B cell (primary cell): ENCODE results near the gene POLK. TPM values are rescaled to one million over a fixed set of nuclear protein-coding genes. Genes with fewer than 3 reads are reported as not detected.

Source experiments
- ATAC-seq: fragments of 200-7000 bp; cut with Tn5 transposase; one replicate; pipeline ENCODE4 v1.10.0; 2021; ENCODE audit warnings: low read depth, mild to moderate bottlenecking, moderate number of reproducible peaks, moderate library complexity
- CTCF ChIA-PET: fragments of 350-600 bp; sonication (Branson Sonifier 250); formaldehyde crosslinking; loops from one replicate; lab custom pipeline; 2021; ENCODE audit warnings: antibody characterized with exemption, inconsistent platforms; lab: Charles Lee
- POLR2A ChIA-PET: fragments of 350-600 bp; sonication (Branson Sonifier 250); formaldehyde crosslinking; loops from one replicate; lab custom pipeline; 2021; ENCODE audit warnings: antibody characterized with exemption; lab: Charles Lee
- DNase-seq: peaks from one replicate; pipeline ENCODE4 v3.0.0; 2013
- H2AFZ ChIP-seq: 2 replicates; pipeline ENCODE4 v1.6.1; 2012; ENCODE audit warnings: mild to moderate bottlenecking, low read depth, low read length; ENCODE audit not compliant: insufficient read depth, poor library complexity, severe bottlenecking
- H3K27ac ChIP-seq, 2 donors: 1 replicate in 1 of 2; 2 replicates in 1 of 2; pipeline ENCODE4 v1.5.1; 2012 to 2013; ENCODE audit warnings: low read length in 2 of 2, mild to moderate bottlenecking in 2 of 2, moderate library complexity in 1 of 2
- H3K27me3 ChIP-seq, 4 experiments: fragments of 200-600 bp in 1 of 4; sonication (generic) in 1 of 4; replicated peaks in 1 of 4; 1 replicate in 2 of 4; 2 replicates in 2 of 4; pipeline versions ENCODE4 v1.6.1 to v1.7.0; 2013 to 2016; ENCODE audit warnings: low read length in 3 of 4, mild to moderate bottlenecking in 2 of 4, mixed read lengths in 1 of 4, moderate library complexity in 1 of 4; ENCODE audit not compliant: insufficient read depth in 4 of 4, control insufficient read depth in 3 of 4; ENCODE audit errors: control extremely low read depth in 1 of 4
- H3K36me3 ChIP-seq, 2 experiments: replicated peaks in 1 of 2; 1 replicate in 1 of 2; 2 replicates in 1 of 2; pipeline versions ENCODE4 v1.6.1 to v1.7.1; 2013; ENCODE audit warnings: low read length in 1 of 2; ENCODE audit not compliant: insufficient read depth in 2 of 2, control insufficient read depth in 1 of 2; ENCODE audit errors: control extremely low read depth in 1 of 2, extremely low read depth in 1 of 2
- H3K4me1 ChIP-seq, 2 donors: fragments of 200-600 bp in 1 of 2; sonication (generic) in 1 of 2; 1 replicate in 1 of 2; 2 replicates in 1 of 2; pipeline versions ENCODE4 v1.5.1 to v1.6.1; 2013 to 2017; ENCODE audit warnings: low read length in 2 of 2; ENCODE audit not compliant: control insufficient read depth in 2 of 2, insufficient read depth in 2 of 2
- H3K4me2 ChIP-seq: replicated peaks from 2 replicates; pipeline ENCODE3; 2012; ENCODE audit warnings: mild to moderate bottlenecking, low read depth, low read length; ENCODE audit not compliant: poor library complexity, severe bottlenecking
- H3K4me3 ChIP-seq, 5 experiments: fragments of 200-600 bp in 1 of 5; sonication (generic) in 1 of 5; 1 replicate in 3 of 5; 2 replicates in 2 of 5; pipeline versions ENCODE4 v1.5.1 to v1.7.0; 2011 to 2016; ENCODE audit warnings: low read length in 4 of 5, mild to moderate bottlenecking in 4 of 5, low read depth in 2 of 5, control low read depth in 1 of 5, moderate library complexity in 1 of 5; ENCODE audit not compliant: insufficient read depth in 1 of 5; ENCODE audit errors: control extremely low read depth in 1 of 5, extremely low read depth in 1 of 5
- H3K79me2 ChIP-seq: fragments of 200-600 bp; sonication (generic); one replicate; pipeline ENCODE4 v1.6.0; 2016; ENCODE audit warnings: low read length; ENCODE audit not compliant: control insufficient read depth, insufficient read depth
- H3K9ac ChIP-seq: fragments of 200-600 bp; sonication (generic); 2 replicates; pipeline ENCODE4 v1.6.1; 2017; ENCODE audit warnings: mild to moderate bottlenecking, low read length, moderate library complexity
- H3K9me3 ChIP-seq, 3 donors: one replicate each; pipeline versions ENCODE4 v1.6.1 to v1.7.1; 2013; ENCODE audit warnings: low read length in 2 of 3; ENCODE audit not compliant: control insufficient read depth in 2 of 3, insufficient read depth in 1 of 3; ENCODE audit errors: control extremely low read depth in 1 of 3
- H4K20me1 ChIP-seq: 2 replicates; pipeline ENCODE4 v1.6.0; 2012; ENCODE audit warnings: mild to moderate bottlenecking, low read length; ENCODE audit not compliant: insufficient read depth, control insufficient read depth, poor library complexity, severe bottlenecking
- H3K27ac Mint-ChIP-seq: one replicate; pipeline ENCODE4 v1.8.0; 2021; ENCODE audit warnings: mixed read lengths
- H3K27me3 Mint-ChIP-seq: one replicate; pipeline ENCODE4 v1.8.0; 2021; ENCODE audit warnings: mixed read lengths
- H3K4me1 Mint-ChIP-seq: one replicate; pipeline ENCODE4 v1.8.0; 2021; ENCODE audit warnings: mixed read lengths
- H3K4me3 Mint-ChIP-seq: one replicate; pipeline ENCODE4 v1.8.0; 2021; ENCODE audit warnings: mixed read lengths
- H3K9me3 Mint-ChIP-seq: one replicate; pipeline ENCODE4 v1.8.0; 2022; ENCODE audit warnings: mixed read lengths; ENCODE audit not compliant: insufficient read depth
- EZH2 ChIP-seq: IDR thresholded peaks from 2 replicates; pipeline ENCODE4 v1.6.1; 2012; ENCODE audit warnings: borderline replicate concordance, low read depth, mild to moderate bottlenecking, moderate library complexity, low read length; ENCODE audit not compliant: insufficient read depth, poor library complexity, severe bottlenecking
- WGBS: methylation state at CpG from one replicate; pipeline ENCODE4 v1.1.5; 2013; ENCODE audit warnings: missing lambda C conversion rate; ENCODE audit not compliant: insufficient coverage; 5-methylcytosine and 5-hydroxymethylcytosine counted together
- intact Hi-C: fragments of 100-400 bp; cut with micrococcal nuclease; formaldehyde crosslinking; loops from one replicate; pipeline ENCODE4 v1.10.0; 2022
- polyA plus RNA-seq: library from polyadenylated mRNA; depleted of rRNA; stranded (reverse); fragments of >200 nt; gene quantifications from 2 replicates; pipeline ENCODE4 v1.2.3, GENCODE V29; 2012
- total RNA-seq, 2 donors: library from RNA; stranded (reverse); fragments of 120-200 nt in 1 of 2; gene quantifications; 1 replicate in 1 of 2; 2 replicates in 1 of 2; pipeline versions ENCODE4 v1.2.3 to v1.2.4, GENCODE V29; 2013 to 2022
- TF ChIP-seq, protein P1 (sequence below): fragments of 200-600 bp; IDR thresholded peaks from one replicate; pipeline ENCODE4 v1.8.0; 2022; ENCODE audit warnings: antibody characterized with exemption, mild to moderate bottlenecking

POLK gene
- total and polyA plus RNA-seq, 2 donors (not counting 1 experiment from before 2014, with no cell fraction given): 13.8 to 41.6 TPM

DNA sequence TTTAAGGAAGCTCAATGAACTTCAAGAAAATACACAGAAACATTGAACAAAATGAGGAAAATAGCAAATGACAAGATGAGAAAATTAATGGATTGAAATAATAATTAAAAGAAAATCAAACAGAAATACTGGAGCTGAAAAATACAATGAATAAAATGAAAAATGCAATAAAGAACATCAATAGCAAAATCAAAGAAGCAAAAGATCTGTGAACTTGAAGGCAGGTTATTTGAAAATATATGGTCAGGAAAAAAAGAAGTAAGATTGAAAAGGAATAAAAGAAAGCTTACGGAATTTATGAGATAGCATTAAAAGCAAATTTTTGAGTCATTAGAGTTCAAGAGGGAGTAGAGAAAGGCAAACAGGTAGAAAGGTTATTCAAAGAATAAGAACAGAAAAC is 42.7 kb upstream of the POLK start:
- POLR2A ChIA-PET: no interaction called here
- Histone ChIP-seq H2AFZ (no peak overlapping the region), H3K4me3 (no peak overlapping the region), H3K4me2 (no peak overlapping the region), H3K79me2 (peaks cover 90% of the 10 kb centered on the region), H4K20me1 (peaks cover 33% of the 10 kb centered on the region), H3K27ac (no peak overlapping the region), H3K9me3 (peaks cover 16 to 28% (median 16%) of the 10 kb centered on the region in 3 donors), H3K27me3 (no peaks in the 10 kb centered on the region), H3K4me1 (no peaks in the 10 kb centered on the region), H3K9ac (no peak overlapping the region), H3K36me3 (peaks cover 6 to 12% of the 10 kb centered on the region in 2 experiments)
- Mint-ChIP-seq H3K4me1 (peaks cover 35% of the 10 kb centered on the region), H3K27me3 (no peaks in the 10 kb centered on the region), H3K9me3 (peaks cover 25% of the 10 kb centered on the region), H3K4me3 (no peak overlapping the region), H3K27ac (no peak overlapping the region)
- DNase-seq (no peak), ATAC-seq (no peak)
- intact Hi-C loops: no loop called here
- TF ChIP-seq, protein P1, sequence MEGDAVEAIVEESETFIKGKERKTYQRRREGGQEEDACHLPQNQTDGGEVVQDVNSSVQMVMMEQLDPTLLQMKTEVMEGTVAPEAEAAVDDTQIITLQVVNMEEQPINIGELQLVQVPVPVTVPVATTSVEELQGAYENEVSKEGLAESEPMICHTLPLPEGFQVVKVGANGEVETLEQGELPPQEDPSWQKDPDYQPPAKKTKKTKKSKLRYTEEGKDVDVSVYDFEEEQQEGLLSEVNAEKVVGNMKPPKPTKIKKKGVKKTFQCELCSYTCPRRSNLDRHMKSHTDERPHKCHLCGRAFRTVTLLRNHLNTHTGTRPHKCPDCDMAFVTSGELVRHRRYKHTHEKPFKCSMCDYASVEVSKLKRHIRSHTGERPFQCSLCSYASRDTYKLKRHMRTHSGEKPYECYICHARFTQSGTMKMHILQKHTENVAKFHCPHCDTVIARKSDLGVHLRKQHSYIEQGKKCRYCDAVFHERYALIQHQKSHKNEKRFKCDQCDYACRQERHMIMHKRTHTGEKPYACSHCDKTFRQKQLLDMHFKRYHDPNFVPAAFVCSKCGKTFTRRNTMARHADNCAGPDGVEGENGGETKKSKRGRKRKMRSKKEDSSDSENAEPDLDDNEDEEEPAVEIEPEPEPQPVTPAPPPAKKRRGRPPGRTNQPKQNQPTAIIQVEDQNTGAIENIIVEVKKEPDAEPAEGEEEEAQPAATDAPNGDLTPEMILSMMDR: no peak
- TF ChIP-seq EZH2: no peak
- WGBS: 100% methylated on average over 1 of the region's 1 CpG
- CTCF ChIA-PET: no interaction called here

DNA sequence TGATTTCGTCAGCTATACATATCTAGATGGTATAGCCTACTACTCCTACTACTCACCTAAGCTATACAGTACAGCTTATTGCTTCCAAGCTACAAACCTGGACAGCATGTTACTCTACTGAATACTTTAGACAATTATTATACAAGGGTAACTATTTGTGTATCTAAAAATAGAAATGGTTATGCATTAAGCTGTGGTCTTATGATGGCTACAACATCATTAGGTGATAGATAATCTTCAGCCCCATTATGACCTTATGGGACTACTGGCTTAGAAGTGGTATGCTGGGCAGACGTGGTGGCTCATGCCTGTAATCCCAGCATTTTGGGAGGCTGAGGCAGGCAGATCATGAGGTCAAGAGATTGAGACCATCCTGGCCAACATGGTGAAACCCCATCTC is 40.5 kb upstream of the POLK start:
- H3K4me3 ChIP-seq: no peak overlapping the region
- intact Hi-C loops: no loop called here
- TF ChIP-seq, protein P1: no peak
- TF ChIP-seq EZH2: no peak
- Mint-ChIP-seq H3K27me3 (no peaks in the 10 kb centered on the region), H3K4me3 (no peak overlapping the region), H3K9me3 (peaks cover 24% of the 10 kb centered on the region), H3K4me1 (peaks cover 23% of the 10 kb centered on the region), H3K27ac (no peak overlapping the region)
- DNase-seq (no peak), ATAC-seq (no peak)
- H3K36me3 ChIP-seq: peaks cover 6 to 9% of the 10 kb centered on the region in 2 experiments
- POLR2A ChIA-PET: no interaction called here
- no peak overlapping the region for H3K4me2 ChIP-seq
- H2AFZ ChIP-seq: no peak overlapping the region
- H3K4me1 ChIP-seq: no peaks in the 10 kb centered on the region
- no peak overlapping the region for H3K27ac ChIP-seq
- no peaks in the 10 kb centered on the region for H3K27me3 ChIP-seq
- peaks cover 16 to 28% (median 16%) of the 10 kb centered on the region in 3 donors for H3K9me3 ChIP-seq
- no CpG with 5 or more reads among the region's 2 CpGs for WGBS
- H3K79me2 ChIP-seq: peaks cover 69% of the 10 kb centered on the region
- no peak overlapping the region for H3K9ac ChIP-seq
- CTCF ChIA-PET: no interaction called here
- H4K20me1 ChIP-seq: peaks cover 12% of the 10 kb centered on the region
